ENCODE results near the gene HASPIN.

- TF ChIP-seq CTCF (optimal IDR thresholded peaks at IDR 0.05 in 1 of 3, IDR thresholded peaks at IDR 0.05 in 1 of 3, conservative IDR thresholded peaks at IDR 0.05 in 1 of 3; ENCODE audit: extremely low read depth in 1 of 3, insufficient read depth in 2 of 3, low read length in 3 of 3), result no peak
- no peak for TF ChIP-seq EZH2 (IDR thresholded peaks at IDR 0.05; ENCODE audit: low read length)
Measured at GRCh38 chr17:3712811-3713463, 10.8 kb upstream of the HASPIN start.
